Trophoblast cell (in vitro differentiated cells and primary cell): ENCODE results near the gene BABAM2.

Source experiments
- DNase-seq, 2 donors: peaks; one replicate each; pipeline ENCODE4 v3.0.0-alpha.2; 2016
- H2AFZ ChIP-seq: 2 replicates; pipeline ENCODE4 v1.6.1; 2013; ENCODE audit warnings: low read length, moderate library complexity, mild to moderate bottlenecking; ENCODE audit not compliant: insufficient read depth, poor library complexity
- H2AK5ac ChIP-seq: 2 replicates; pipeline ENCODE4 v1.6.1; 2013; ENCODE audit warnings: mild to moderate bottlenecking, low read length
- H2BK120ac ChIP-seq: 2 replicates; pipeline ENCODE4 v1.6.1; 2013; ENCODE audit warnings: low read length, mild to moderate bottlenecking, moderate library complexity; ENCODE audit not compliant: insufficient read depth, poor library complexity
- H2BK12ac ChIP-seq: 2 replicates; pipeline ENCODE4 v1.6.1; 2013; ENCODE audit warnings: mild to moderate bottlenecking, low read length, moderate library complexity
- H2BK5ac ChIP-seq: 2 replicates; pipeline ENCODE4 v1.6.1; 2013; ENCODE audit warnings: low read length, low read depth, moderate library complexity, mild to moderate bottlenecking; ENCODE audit not compliant: poor library complexity
- H3K14ac ChIP-seq: 2 replicates; pipeline ENCODE4 v1.6.1; 2013; ENCODE audit warnings: mild to moderate bottlenecking, low read length
- H3K18ac ChIP-seq: 2 replicates; pipeline ENCODE4 v1.6.1; 2013; ENCODE audit warnings: mild to moderate bottlenecking, low read length
- H3K23ac ChIP-seq: 2 replicates; pipeline ENCODE4 v1.6.1; 2013; ENCODE audit warnings: low read length
- H3K27ac ChIP-seq: 2 replicates; pipeline ENCODE4 v1.5.1; 2013; ENCODE audit warnings: low read depth, mild to moderate bottlenecking, inconsistent platforms, low read length, moderate library complexity
- H3K27me3 ChIP-seq: 2 replicates; pipeline ENCODE4 v1.6.1; 2013; ENCODE audit warnings: inconsistent platforms, mild to moderate bottlenecking, low read length, moderate library complexity; ENCODE audit not compliant: insufficient read depth
- H3K36me3 ChIP-seq, 2 experiments: 1 replicate in 1 of 2; 2 replicates in 1 of 2; pipeline ENCODE4 v1.6.1; 2013; ENCODE audit warnings: low read length in 2 of 2, mild to moderate bottlenecking in 2 of 2, moderate library complexity in 1 of 2; ENCODE audit not compliant: insufficient read depth in 2 of 2, control insufficient read depth in 1 of 2
- H3K4ac ChIP-seq: 2 replicates; pipeline ENCODE4 v1.6.1; 2013; ENCODE audit warnings: low read depth, mild to moderate bottlenecking, low read length, moderate library complexity
- H3K4me1 ChIP-seq, 2 experiments: 1 replicate in 1 of 2; 2 replicates in 1 of 2; pipeline ENCODE4 v1.6.1; 2013; ENCODE audit warnings: low read length in 2 of 2, mild to moderate bottlenecking in 2 of 2, moderate library complexity in 1 of 2; ENCODE audit not compliant: insufficient read depth in 2 of 2, control insufficient read depth in 1 of 2
- H3K4me2 ChIP-seq: 2 replicates; pipeline ENCODE4 v1.6.1; 2013; ENCODE audit warnings: inconsistent platforms, mild to moderate bottlenecking, low read length, moderate library complexity
- H3K4me3 ChIP-seq: 2 replicates; pipeline ENCODE4 v1.5.1; 2013; ENCODE audit warnings: mild to moderate bottlenecking, low read depth, low read length, inconsistent platforms
- H3K79me1 ChIP-seq: one replicate; pipeline ENCODE4 v1.6.1; 2013; ENCODE audit warnings: low read length
- H3K79me2 ChIP-seq: 2 replicates; pipeline ENCODE4 v1.6.1; 2013; ENCODE audit warnings: low read length, mild to moderate bottlenecking; ENCODE audit not compliant: control insufficient read depth, insufficient read depth, poor library complexity
- H3K9ac ChIP-seq: 2 replicates; pipeline ENCODE4 v1.6.1; 2013; ENCODE audit warnings: mild to moderate bottlenecking, low read length
- H3K9me3 ChIP-seq: 2 replicates; pipeline ENCODE4 v1.6.1; 2013; ENCODE audit warnings: low read depth, mild to moderate bottlenecking, control low read depth, inconsistent platforms, low read length; ENCODE audit not compliant: insufficient read depth
- H4K12ac ChIP-seq: 2 replicates; pipeline ENCODE4 v1.6.1; 2013; ENCODE audit warnings: low read depth, mild to moderate bottlenecking, low read length, moderate library complexity
- H4K8ac ChIP-seq: 2 replicates; pipeline ENCODE4 v1.6.1; 2013; ENCODE audit warnings: low read depth, mild to moderate bottlenecking, low read length, moderate library complexity
- H4K91ac ChIP-seq: one replicate; pipeline ENCODE4 v1.6.1; 2013; ENCODE audit warnings: low read depth, mild to moderate bottlenecking, low read length, moderate library complexity
- WGBS: extraction: QIAGEN DNeasy Blood & Tissue Kit; methylation state at CpG from one replicate; pipeline ENCODE4 v1.1.7; 2013; ENCODE audit warnings: missing lambda C conversion rate; ENCODE audit not compliant: insufficient read length, insufficient coverage; ENCODE audit errors: extremely low coverage; 5-methylcytosine and 5-hydroxymethylcytosine counted together

BABAM2 gene

GRCh38 chr2:28148566-28148965 is 258.0 kb downstream of the BABAM2 start:
- Histone ChIP-seq H2AFZ (no peak overlapping the region), H3K79me2 (no peaks in the 10 kb centered on the region), H2BK12ac (no peak overlapping the region), H3K4me3 (no peak overlapping the region), H4K8ac (no peak overlapping the region), H3K36me3 (no peaks in the 10 kb centered on the region), H3K23ac (no peak overlapping the region), H3K79me1 (no peaks in the 10 kb centered on the region), H4K12ac (no peak overlapping the region), H3K4ac (no peak overlapping the region), H3K9ac (no peak overlapping the region), H3K4me2 (no peak overlapping the region), H3K27me3 (no peaks in the 10 kb centered on the region), H2BK120ac (no peak overlapping the region), H3K9me3 (no peaks in the 10 kb centered on the region), H3K18ac (no peak overlapping the region), H3K4me1 (no peaks in the 10 kb centered on the region), H2AK5ac (no peak overlapping the region), H2BK5ac (no peak overlapping the region), H4K91ac (no peak overlapping the region), H3K14ac (no peak overlapping the region), H3K27ac (no peak overlapping the region)
- no CpG with 5 or more reads among the region's 5 CpGs for WGBS
- no peak for DNase-seq

GRCh38 chr2:28150236-28150915 is 259.8 kb downstream of the BABAM2 start:
- DNase-seq, result no peak
- WGBS, result no CpG with 5 or more reads among the region's 5 CpGs

GRCh38 chr2:28150994-28151393 is 260.5 kb downstream of the BABAM2 start:
- no peak overlapping the region for H3K23ac ChIP-seq
- H3K27me3 ChIP-seq, result no peaks in the 10 kb centered on the region
- H4K8ac ChIP-seq, result no peak overlapping the region
- no peak overlapping the region for H3K4ac ChIP-seq
- no peak overlapping the region for H3K18ac ChIP-seq
- no CpG with 5 or more reads among the region's 4 CpGs for WGBS
- no peak overlapping the region for H4K12ac ChIP-seq
- DNase-seq, result no peak
- H3K14ac ChIP-seq, result no peak overlapping the region
- H3K79me1 ChIP-seq, result no peaks in the 10 kb centered on the region
- H2AFZ ChIP-seq, result no peak overlapping the region
- no peak overlapping the region for H3K4me2 ChIP-seq
- no peak overlapping the region for H2AK5ac ChIP-seq
- no peaks in the 10 kb centered on the region for H3K9me3 ChIP-seq
- H3K36me3 ChIP-seq, result no peaks in the 10 kb centered on the region
- no peaks in the 10 kb centered on the region for H3K79me2 ChIP-seq
- H2BK12ac ChIP-seq, result no peak overlapping the region
- H3K4me1 ChIP-seq, result no peaks in the 10 kb centered on the region
- no peak overlapping the region for H2BK120ac ChIP-seq
- H2BK5ac ChIP-seq, result no peak overlapping the region
- H3K4me3 ChIP-seq, result no peak overlapping the region
- no peak overlapping the region for H4K91ac ChIP-seq
- H3K27ac ChIP-seq, result no peak overlapping the region
- H3K9ac ChIP-seq, result no peak overlapping the region

More at GRCh38 chr2:28150236-28150915, 259.8 kb downstream of the BABAM2 start:
- no peak overlapping the region for H4K12ac ChIP-seq
- H3K4me1 ChIP-seq, result no peaks in the 10 kb centered on the region
- no peak overlapping the region for H3K18ac ChIP-seq
- H3K9ac ChIP-seq, result no peak overlapping the region
- no peak overlapping the region for H3K27ac ChIP-seq
- no peaks in the 10 kb centered on the region for H3K9me3 ChIP-seq
- no peak overlapping the region for H3K4me3 ChIP-seq
- H3K79me2 ChIP-seq, result no peaks in the 10 kb centered on the region
- H3K27me3 ChIP-seq, result no peaks in the 10 kb centered on the region
- H2BK5ac ChIP-seq, result no peak overlapping the region
- no peaks in the 10 kb centered on the region for H3K36me3 ChIP-seq
- no peak overlapping the region for H4K8ac ChIP-seq
- no peak overlapping the region for H4K91ac ChIP-seq
- no peaks in the 10 kb centered on the region for H3K79me1 ChIP-seq
- no peak overlapping the region for H2BK120ac ChIP-seq
- no peak overlapping the region for H2BK12ac ChIP-seq
- H3K4me2 ChIP-seq, result no peak overlapping the region
- no peak overlapping the region for H3K4ac ChIP-seq
- H3K23ac ChIP-seq, result no peak overlapping the region
- no peak overlapping the region for H2AFZ ChIP-seq
- no peak overlapping the region for H3K14ac ChIP-seq
- H2AK5ac ChIP-seq, result no peak overlapping the region

DNA sequence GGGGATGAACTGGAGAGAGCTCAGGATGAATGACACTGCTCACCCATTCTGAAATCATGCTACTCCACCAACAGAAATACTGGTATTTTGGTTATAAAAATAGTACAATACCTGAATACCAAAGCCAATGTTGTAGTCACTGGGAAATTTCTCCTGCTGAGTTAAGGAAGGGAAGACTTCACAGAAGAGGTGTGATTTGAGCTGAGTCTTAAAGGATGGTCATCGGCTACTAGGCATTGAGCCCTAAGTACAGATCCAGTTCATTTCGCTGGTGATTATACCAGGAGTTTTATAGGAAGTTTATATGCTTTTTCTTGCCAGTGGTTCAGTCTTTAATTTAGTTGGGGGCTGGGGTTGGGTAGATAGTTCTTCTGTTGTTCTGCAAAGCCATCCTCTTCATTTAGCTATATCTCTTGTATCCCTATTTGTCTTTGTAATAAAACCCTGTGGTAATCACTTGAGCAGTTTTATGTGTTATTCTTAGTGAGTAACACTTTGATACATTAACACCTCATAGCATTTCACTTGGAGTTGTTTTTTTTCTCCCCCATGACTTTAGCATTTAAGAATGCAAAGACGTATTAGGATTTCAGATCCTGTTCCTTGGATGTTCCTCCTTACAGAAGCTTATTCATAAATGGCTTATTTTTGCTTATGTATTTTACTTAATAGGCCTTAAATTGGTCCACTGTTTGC is 262.2 kb downstream of the BABAM2 start:
- H3K4me1 ChIP-seq, result no peaks in the 10 kb centered on the region
- no peaks in the 10 kb centered on the region for H3K9me3 ChIP-seq
- no peak overlapping the region for H2BK120ac ChIP-seq
- no peak overlapping the region for H3K4me3 ChIP-seq
- H3K9ac ChIP-seq, result no peak overlapping the region
- no peak overlapping the region for H3K27ac ChIP-seq
- H3K18ac ChIP-seq, result no peak overlapping the region
- no peaks in the 10 kb centered on the region for H3K27me3 ChIP-seq
- H2AK5ac ChIP-seq, result no peak overlapping the region
- H2AFZ ChIP-seq, result no peak overlapping the region
- no peak overlapping the region for H4K8ac ChIP-seq
- DNase-seq, result no peak
- H2BK12ac ChIP-seq, result no peak overlapping the region
- H4K91ac ChIP-seq, result no peak overlapping the region
- WGBS, result no CpG with 5 or more reads among the region's 3 CpGs
- no peak overlapping the region for H3K4me2 ChIP-seq
- no peaks in the 10 kb centered on the region for H3K79me2 ChIP-seq
- no peak overlapping the region for H3K14ac ChIP-seq
- H4K12ac ChIP-seq, result no peak overlapping the region
- no peak overlapping the region for H3K4ac ChIP-seq
- no peaks in the 10 kb centered on the region for H3K79me1 ChIP-seq
- H3K23ac ChIP-seq, result no peak overlapping the region
- H2BK5ac ChIP-seq, result no peak overlapping the region
- no peaks in the 10 kb centered on the region for H3K36me3 ChIP-seq
